Uterus (tissue), 4 donors: ENCODE data around the gene PRKAG2. TPM values are rescaled to one million over a fixed set of nuclear protein-coding genes. Genes with fewer than 3 reads are reported as not detected.
A peak's percentile ranks its signal among the peaks of the same experiment; 100 is the strongest.
"Not testable (repeated sequence)": the region's sequence is repeated elsewhere in the genome, so short reads cannot be mapped to it uniquely, and the experiment has no call there.

ENCODE experiments used
- DNase-seq, 2 donors: peaks; one replicate each; pipeline ENCODE4 v3.0.0-alpha.2; 2019 to 2020
- H3K27ac ChIP-seq, 2 donors: fragments of 200-600 bp; sonication (generic); 1 replicate in 1 of 2; 2 replicates in 1 of 2; pipeline ENCODE4 v1.5.1; 2016 to 2018
- H3K27me3 ChIP-seq, 2 donors: fragments of 200-600 bp; sonication (generic); one replicate each; pipeline ENCODE4 v1.5.1; 2018 to 2019; ENCODE audit warnings: control low read depth in 1 of 2
- H3K36me3 ChIP-seq, 2 donors: fragments of 200-600 bp; sonication (generic); one replicate each; pipeline ENCODE4 v1.5.1; 2019; ENCODE audit warnings: control low read depth in 1 of 2
- H3K4me1 ChIP-seq, 2 donors: fragments of 200-600 bp; sonication (generic); one replicate each; pipeline ENCODE4 v1.5.1; 2018 to 2019; ENCODE audit warnings: control low read depth in 1 of 2
- H3K4me3 ChIP-seq, 2 donors: fragments of 200-600 bp; sonication (generic); 1 replicate in 1 of 2; 2 replicates in 1 of 2; pipeline ENCODE4 v1.5.1; 2018 to 2019; ENCODE audit warnings: mild to moderate bottlenecking in 1 of 2
- H3K9me3 ChIP-seq, 2 donors: fragments of 200-600 bp; sonication (generic); one replicate each; pipeline ENCODE4 v1.5.1; 2019; ENCODE audit warnings: control low read depth in 1 of 2
- POLR2A ChIP-seq, 2 donors: fragments of 450-650 bp; IDR thresholded peaks; one replicate each; pipeline ENCODE4 v1.6.1; 2016; ENCODE audit warnings: antibody characterized with exemption in 2 of 2, mild to moderate bottlenecking in 1 of 2, moderate library complexity in 1 of 2
- intact Hi-C: fragments of 100-400 bp; cut with DNase I; formaldehyde crosslinking; loops from one replicate; pipeline ENCODE4 v1.15.1; 2023; ENCODE audit warnings: low total_unique reads
- total RNA-seq, 4 donors: library from RNA; depleted of rRNA in 3 of 4; stranded (reverse); fragments of >200 nt in 3 of 4; gene quantifications; one replicate each; pipeline versions ENCODE4 v1.1.0 to v1.2.4, GENCODE V29; 2014 to 2023
- TF ChIP-seq, protein P1 (sequence below), 4 experiments: fragments of 200-600 bp in 2 of 4; fragments of 450-650 bp in 2 of 4; sonication (generic) in 2 of 4; IDR thresholded peaks; one replicate each; pipeline ENCODE4 v1.5.1; 2016 to 2019; ENCODE audit warnings: antibody characterized with exemption in 4 of 4, mild to moderate bottlenecking in 2 of 4, moderate library complexity in 1 of 4
- donor health status: DM: yes; HTN: yes; CAD: no.

PRKAG2 gene
- total RNA-seq, 4 donors from 2014 or later = 15.1 to 66.2 (median 33.6) TPM

GRCh38 chr7:151784853-151785680 lies 91.8 kb downstream of the PRKAG2 start:
- no peaks in the 10 kb centered on the region for H3K9me3 ChIP-seq
- intact Hi-C loops = no loop called here
- H3K27ac ChIP-seq = no peak overlapping the region
- no peaks in the 10 kb centered on the region for H3K4me1 ChIP-seq
- H3K4me3 ChIP-seq = no peak overlapping the region
- no peaks in the 10 kb centered on the region for H3K27me3 ChIP-seq
- TF ChIP-seq, protein P1, sequence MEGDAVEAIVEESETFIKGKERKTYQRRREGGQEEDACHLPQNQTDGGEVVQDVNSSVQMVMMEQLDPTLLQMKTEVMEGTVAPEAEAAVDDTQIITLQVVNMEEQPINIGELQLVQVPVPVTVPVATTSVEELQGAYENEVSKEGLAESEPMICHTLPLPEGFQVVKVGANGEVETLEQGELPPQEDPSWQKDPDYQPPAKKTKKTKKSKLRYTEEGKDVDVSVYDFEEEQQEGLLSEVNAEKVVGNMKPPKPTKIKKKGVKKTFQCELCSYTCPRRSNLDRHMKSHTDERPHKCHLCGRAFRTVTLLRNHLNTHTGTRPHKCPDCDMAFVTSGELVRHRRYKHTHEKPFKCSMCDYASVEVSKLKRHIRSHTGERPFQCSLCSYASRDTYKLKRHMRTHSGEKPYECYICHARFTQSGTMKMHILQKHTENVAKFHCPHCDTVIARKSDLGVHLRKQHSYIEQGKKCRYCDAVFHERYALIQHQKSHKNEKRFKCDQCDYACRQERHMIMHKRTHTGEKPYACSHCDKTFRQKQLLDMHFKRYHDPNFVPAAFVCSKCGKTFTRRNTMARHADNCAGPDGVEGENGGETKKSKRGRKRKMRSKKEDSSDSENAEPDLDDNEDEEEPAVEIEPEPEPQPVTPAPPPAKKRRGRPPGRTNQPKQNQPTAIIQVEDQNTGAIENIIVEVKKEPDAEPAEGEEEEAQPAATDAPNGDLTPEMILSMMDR (IDR thresholded peaks at IDR 0.05) = no peak
- no peak for TF ChIP-seq POLR2A (IDR thresholded peaks at IDR 0.05)
- no peak for DNase-seq
- no peaks in the 10 kb centered on the region for H3K36me3 ChIP-seq

DNA sequence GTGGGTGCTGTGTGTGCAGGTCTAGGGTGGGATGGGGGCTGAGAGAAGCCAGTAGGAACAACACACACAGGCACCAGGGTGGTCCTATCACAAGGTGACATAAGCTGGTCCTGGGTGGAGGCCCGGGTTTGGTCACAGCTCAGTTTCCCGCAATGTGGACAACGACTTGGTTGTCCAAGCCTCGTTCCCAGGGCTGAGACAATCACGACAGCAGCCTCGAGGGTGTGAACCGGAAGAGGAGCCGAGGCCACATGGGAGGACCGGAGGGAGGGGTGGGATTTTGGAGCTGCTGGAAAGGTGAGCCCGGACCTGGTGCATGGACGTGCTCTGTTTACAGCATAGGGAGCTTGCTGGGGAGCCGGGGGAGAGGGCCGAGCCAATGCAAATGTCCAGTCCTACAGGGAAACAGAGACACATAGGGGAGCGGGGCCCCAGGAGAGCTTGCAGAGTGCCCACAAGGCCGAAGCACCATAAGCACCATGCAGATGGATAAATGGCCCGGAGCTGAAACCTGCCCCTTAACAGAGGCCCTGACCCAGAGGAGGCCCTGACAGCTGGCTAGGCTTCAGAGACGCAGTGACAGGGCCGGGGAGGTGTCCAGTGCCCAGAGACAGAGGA lies 92.8 kb downstream of the PRKAG2 start:
- no peak overlapping the region for H3K27ac ChIP-seq
- TF ChIP-seq, protein P1 (IDR thresholded peaks at IDR 0.05) = no peak
- TF ChIP-seq POLR2A (IDR thresholded peaks at IDR 0.05) = no peak
- intact Hi-C loops = no loop called here

GRCh38 chr7:151782598-151783448 lies 94.1 kb downstream of the PRKAG2 start:
- no peaks in the 10 kb centered on the region for H3K27me3 ChIP-seq
- no peaks in the 10 kb centered on the region for H3K36me3 ChIP-seq
- peak overlapping the region in 1 of 2 donors; percentile 10 for H3K27ac ChIP-seq
- H3K4me1 ChIP-seq = no peaks in the 10 kb centered on the region
- peak; percentile 70 to 81 for DNase-seq
- no peak overlapping the region for H3K4me3 ChIP-seq
- TF ChIP-seq, protein P1 (IDR thresholded peaks at IDR 0.05) = peak; percentile 86 to 92 (median 88)
- no peak for TF ChIP-seq POLR2A (IDR thresholded peaks at IDR 0.05)
- no peaks in the 10 kb centered on the region for H3K9me3 ChIP-seq
- intact Hi-C loops = no loop called here

More for the DNA sequence above, 92.8 kb downstream of the PRKAG2 start:
- Histone ChIP-seq H3K4me3 (no peak overlapping the region), H3K36me3 (no peaks in the 10 kb centered on the region), H3K9me3 (no peaks in the 10 kb centered on the region), H3K27me3 (no peaks in the 10 kb centered on the region), H3K4me1 (no peaks in the 10 kb centered on the region)
- DNase-seq = no peak

- not testable (repeated sequence) for H3K9me3 ChIP-seq, DNase-seq, H3K27ac ChIP-seq
Observed at GRCh38 chr7:151782256-151782597, 94.7 kb downstream of the PRKAG2 start.

DNA sequence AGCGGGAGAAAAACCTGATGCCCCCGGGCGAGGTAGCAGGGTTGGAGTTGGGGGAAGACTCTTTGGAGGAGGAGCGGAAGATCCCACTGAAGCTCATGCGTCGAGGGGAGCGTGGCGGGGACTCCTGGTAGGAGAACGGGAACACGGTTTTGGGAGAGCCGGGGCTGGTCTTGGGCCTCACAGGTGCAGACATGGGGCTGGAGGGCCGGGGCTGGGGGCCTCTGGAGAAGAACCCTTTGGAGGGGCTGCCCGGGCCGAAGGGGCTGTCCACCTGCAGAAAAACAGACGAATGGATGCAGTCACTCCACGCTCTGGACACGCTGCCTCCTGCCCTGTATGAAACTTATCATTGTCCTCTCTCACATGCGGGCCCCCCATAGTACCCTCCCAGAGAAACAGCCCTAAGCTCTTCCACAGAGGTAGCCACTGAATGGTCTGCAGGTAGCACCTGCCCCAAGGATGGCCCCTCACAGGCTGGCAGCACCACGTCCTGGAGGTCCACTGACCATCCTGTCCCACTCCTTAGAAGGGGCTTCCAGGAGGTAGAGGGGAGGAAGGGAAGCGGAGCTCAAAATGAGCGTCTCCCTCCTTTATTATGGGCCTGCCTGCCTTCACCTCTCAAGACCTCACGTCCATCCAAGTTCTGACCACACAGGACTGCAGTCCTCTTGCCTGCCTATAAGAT lies 95.6 kb downstream of the PRKAG2 start:
- intact Hi-C loops = no loop called here
- TF ChIP-seq, protein P1 (IDR thresholded peaks at IDR 0.05) = no peak
- no peak for TF ChIP-seq POLR2A (IDR thresholded peaks at IDR 0.05)
- H3K4me1 ChIP-seq = no peaks in the 10 kb centered on the region
- no peak overlapping the region for H3K27ac ChIP-seq
- H3K36me3 ChIP-seq = no peaks in the 10 kb centered on the region
- H3K9me3 ChIP-seq = no peaks in the 10 kb centered on the region
- no peak for DNase-seq
- H3K4me3 ChIP-seq = no peak overlapping the region
- no peaks in the 10 kb centered on the region for H3K27me3 ChIP-seq

More at GRCh38 chr7:151782256-151782597, 94.7 kb downstream of the PRKAG2 start:
- H3K27me3 ChIP-seq, H3K36me3 ChIP-seq, intact Hi-C loops, H3K4me3 ChIP-seq, H3K4me1 ChIP-seq: not testable (repeated sequence)
